A673 (cell line): ENCODE measurements around the gene SLC9C2. TPM values are rescaled to one million over a fixed set of nuclear protein-coding genes. Genes with fewer than 3 reads are reported as not detected.

Source experiments
- BruUV-seq: library from RNA; stranded (reverse); fragments of 400-500 nt; replicated peaks from 2 replicates; lab custom pipeline; 2021; lab: Mats Ljungman, UMichigan
- CTCF ChIA-PET: fragments of 300-600 bp; sonication (Branson Sonifier 250); formaldehyde crosslinking; loops from one replicate; lab custom pipeline; 2022; ENCODE audit warnings: antibody characterized with exemption; lab: Charles Lee
- POLR2A ChIA-PET: fragments of 300-600 bp; sonication (Branson Sonifier 250); formaldehyde crosslinking; loops from one replicate; lab custom pipeline; 2022; ENCODE audit warnings: antibody characterized with exemption; ENCODE audit not compliant: low non-redundant PET; lab: Charles Lee
- DNase-seq: peaks from one replicate; pipeline ENCODE4 v3.0.0-alpha.2; 2015; ENCODE audit warnings: low spot score
- H3K27ac ChIP-seq: fragments of 200-600 bp; sonication (generic); 2 replicates; pipeline ENCODE4 v1.5.1; 2016; ENCODE audit warnings: mixed run types, low read depth, mild to moderate bottlenecking, mixed read lengths, antibody characterized with exemption, low read length; ENCODE audit not compliant: poor library complexity, severe bottlenecking
- H3K27me3 ChIP-seq: fragments of 200-600 bp; sonication (generic); replicated peaks from 2 replicates; pipeline ENCODE4 v1.6.1; 2017; ENCODE audit warnings: mixed run types, low read depth, mild to moderate bottlenecking, mixed read lengths, antibody characterized with exemption, low read length; ENCODE audit not compliant: insufficient read depth, poor library complexity
- H3K36me3 ChIP-seq: fragments of 200-600 bp; sonication (generic); 2 replicates; pipeline ENCODE4 v1.6.1; 2016; ENCODE audit warnings: mixed run types, mild to moderate bottlenecking, mixed read lengths, antibody characterized with exemption, low read length; ENCODE audit not compliant: insufficient read depth, poor library complexity, severe bottlenecking
- H3K4me1 ChIP-seq: fragments of 200-600 bp; sonication (generic); 2 replicates; pipeline ENCODE4 v1.6.1; 2017; ENCODE audit warnings: mixed run types, mild to moderate bottlenecking, mixed read lengths, antibody characterized with exemption, low read length; ENCODE audit not compliant: insufficient read depth, poor library complexity, severe bottlenecking
- H3K4me3 ChIP-seq: fragments of 200-600 bp; sonication (generic); 2 replicates; pipeline ENCODE4 v1.5.1; 2016; ENCODE audit warnings: low read depth, mixed run types, mild to moderate bottlenecking, mixed read lengths, low read length; ENCODE audit not compliant: poor library complexity, severe bottlenecking
- H3K9me3 ChIP-seq: fragments of 200-600 bp; sonication (generic); 2 replicates; pipeline ENCODE4 v1.6.1; 2016; ENCODE audit warnings: mixed run types, low read depth, mild to moderate bottlenecking, mixed read lengths, antibody characterized with exemption, low read length; ENCODE audit not compliant: poor library complexity, severe bottlenecking
- EZH2 ChIP-seq: fragments of 200-600 bp; sonication (generic); IDR thresholded peaks from 2 replicates; pipeline ENCODE4 v1.6.1; 2017; ENCODE audit warnings: borderline replicate concordance, low read depth, mild to moderate bottlenecking, mixed read lengths, antibody characterized with exemption, low read length; ENCODE audit not compliant: poor library complexity, severe bottlenecking
- intact Hi-C: fragments of 100-400 bp; cut with micrococcal nuclease; formaldehyde crosslinking; loops from one replicate; pipeline ENCODE4 v1.10.0; 2022; ENCODE audit not compliant: unreplicated experiment
- total RNA-seq: library from RNA; stranded (reverse); gene quantifications from 2 replicates; pipeline ENCODE4 v1.2.3, GENCODE V29; 2021
- TF ChIP-seq, protein P1 (sequence below): fragments of 300-800, 200-600 bp; sonication (generic); conservative IDR thresholded peaks from 2 replicates; pipeline ENCODE4 v1.5.1; 2017; ENCODE audit warnings: low read depth, mild to moderate bottlenecking, antibody characterized with exemption, low read length, moderate library complexity, mixed read lengths

SLC9C2 gene
- total RNA-seq, 1 experiment from 2014 or later, result not detected

DNA sequence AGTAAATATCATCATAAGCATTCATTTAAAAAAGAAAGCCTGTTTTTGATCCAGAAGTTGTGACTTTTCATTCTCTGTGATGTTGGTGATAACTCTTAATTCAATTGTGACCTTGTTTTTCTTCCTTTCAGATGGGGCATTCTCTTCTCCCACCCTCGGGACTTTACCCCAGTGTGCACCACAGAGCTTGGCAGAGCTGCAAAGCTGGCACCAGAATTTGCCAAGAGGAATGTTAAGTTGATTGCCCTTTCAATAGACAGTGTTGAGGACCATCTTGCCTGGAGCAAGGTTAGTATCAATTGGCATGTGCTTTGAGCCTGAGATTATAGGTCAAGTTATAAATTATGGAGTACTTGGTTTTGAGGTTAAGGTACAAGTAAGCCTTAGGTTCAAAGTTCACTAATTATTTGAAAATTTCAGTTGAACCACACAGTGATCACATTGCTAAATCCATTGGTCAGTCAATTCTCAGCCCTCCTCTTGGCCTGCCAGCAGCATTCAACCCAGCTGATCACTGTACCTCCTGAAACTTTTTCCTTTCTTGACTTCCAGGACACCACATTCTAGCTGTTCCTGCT lies 121.6 kb downstream of the SLC9C2 start:
- H3K9me3 ChIP-seq, result no peaks in the 10 kb centered on the region
- CTCF ChIA-PET, result no interaction called here
- intact Hi-C loops, result no loop called here

DNA sequence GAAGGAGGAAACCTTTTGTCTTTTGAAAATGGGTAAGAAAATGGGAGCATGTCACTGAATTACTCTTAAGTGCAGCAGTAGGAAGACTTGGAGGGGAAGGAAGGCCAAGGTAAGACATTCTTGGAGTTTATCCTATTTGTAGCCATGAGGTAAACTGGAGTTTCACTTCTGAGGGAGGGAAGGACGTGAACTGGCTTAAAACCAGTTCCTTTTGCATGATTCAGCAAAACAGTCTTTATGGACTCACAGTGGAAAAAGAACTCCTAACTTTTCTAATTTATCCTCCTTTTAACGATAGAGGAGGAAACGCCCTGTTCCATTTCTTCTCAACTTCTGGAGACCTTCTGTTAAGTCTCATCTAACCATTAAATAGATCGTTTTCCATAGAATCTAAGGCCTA lies 123.2 kb downstream of the SLC9C2 start:
- no peak for TF ChIP-seq EZH2
- TF ChIP-seq, protein P1, sequence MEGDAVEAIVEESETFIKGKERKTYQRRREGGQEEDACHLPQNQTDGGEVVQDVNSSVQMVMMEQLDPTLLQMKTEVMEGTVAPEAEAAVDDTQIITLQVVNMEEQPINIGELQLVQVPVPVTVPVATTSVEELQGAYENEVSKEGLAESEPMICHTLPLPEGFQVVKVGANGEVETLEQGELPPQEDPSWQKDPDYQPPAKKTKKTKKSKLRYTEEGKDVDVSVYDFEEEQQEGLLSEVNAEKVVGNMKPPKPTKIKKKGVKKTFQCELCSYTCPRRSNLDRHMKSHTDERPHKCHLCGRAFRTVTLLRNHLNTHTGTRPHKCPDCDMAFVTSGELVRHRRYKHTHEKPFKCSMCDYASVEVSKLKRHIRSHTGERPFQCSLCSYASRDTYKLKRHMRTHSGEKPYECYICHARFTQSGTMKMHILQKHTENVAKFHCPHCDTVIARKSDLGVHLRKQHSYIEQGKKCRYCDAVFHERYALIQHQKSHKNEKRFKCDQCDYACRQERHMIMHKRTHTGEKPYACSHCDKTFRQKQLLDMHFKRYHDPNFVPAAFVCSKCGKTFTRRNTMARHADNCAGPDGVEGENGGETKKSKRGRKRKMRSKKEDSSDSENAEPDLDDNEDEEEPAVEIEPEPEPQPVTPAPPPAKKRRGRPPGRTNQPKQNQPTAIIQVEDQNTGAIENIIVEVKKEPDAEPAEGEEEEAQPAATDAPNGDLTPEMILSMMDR, result no peak
- Histone ChIP-seq H3K4me3 (peak overlapping the region; percentile 91), H3K9me3 (no peaks in the 10 kb centered on the region), H3K4me1 (peaks cover 21% of the 10 kb centered on the region), H3K36me3 (peaks cover 45% of the 10 kb centered on the region), H3K27ac (no peak overlapping the region), H3K27me3 (no peaks in the 10 kb centered on the region)
- ChIA-PET CTCF (no interaction called here), POLR2A (no interaction called here)
- intact Hi-C loops, result no loop called here
- BruUV-seq, result no TSS peak
- DNase-seq, result no peak

More for the DNA sequence above, 121.6 kb downstream of the SLC9C2 start:
- peaks cover 16% of the 10 kb centered on the region for H3K4me1 ChIP-seq
- no TSS peak for BruUV-seq
- no peaks in the 10 kb centered on the region for H3K27me3 ChIP-seq
- no peak for DNase-seq
- H3K4me3 ChIP-seq, result no peak overlapping the region
- TF ChIP-seq, protein P1, result no peak
- TF ChIP-seq EZH2, result no peak
- POLR2A ChIA-PET, result no interaction called here
- H3K36me3 ChIP-seq, result peaks cover 62% of the 10 kb centered on the region
- no peak overlapping the region for H3K27ac ChIP-seq

DNA sequence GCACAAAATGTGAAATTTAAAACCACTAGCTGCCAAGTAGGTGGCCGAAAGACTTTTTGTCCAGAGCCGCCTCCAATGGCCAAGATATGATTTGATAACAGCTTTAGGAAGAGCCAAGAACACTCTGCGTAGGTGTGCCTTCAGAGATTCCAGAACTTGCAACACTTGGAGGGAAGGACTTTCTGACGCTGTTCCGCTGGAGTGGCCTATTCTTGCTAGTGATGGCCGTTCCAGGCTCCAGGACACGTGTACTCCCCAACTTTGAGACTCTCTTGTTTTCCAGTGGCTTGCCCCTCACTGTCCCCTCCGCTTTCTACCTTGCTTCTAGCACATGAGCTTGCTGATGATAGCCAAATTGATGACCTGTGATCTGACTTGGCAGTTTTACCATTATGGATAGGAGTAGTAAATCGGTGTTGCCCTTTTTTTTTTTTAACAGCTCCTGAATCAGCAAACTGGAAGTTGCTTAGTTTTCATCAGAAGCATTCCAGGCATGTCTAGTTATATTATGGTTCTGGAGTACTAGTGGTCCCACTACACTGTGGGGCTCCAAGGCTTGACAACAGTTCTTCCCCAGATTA lies 124.7 kb downstream of the SLC9C2 start:
- Histone ChIP-seq H3K4me1 (peaks cover 21% of the 10 kb centered on the region), H3K27me3 (no peaks in the 10 kb centered on the region), H3K4me3 (peak overlapping the region; percentile 91), H3K36me3 (peaks cover 34% of the 10 kb centered on the region), H3K9me3 (no peaks in the 10 kb centered on the region), H3K27ac (peak overlapping the region; percentile 89)
- no TSS peak for BruUV-seq
- DNase-seq, result peak; percentile 48
- TF ChIP-seq EZH2, result no peak
- TF ChIP-seq, protein P1, result no peak
- ChIA-PET CTCF (no interaction called here), POLR2A (no interaction called here)
- intact Hi-C loops, result no loop called here
